GM19395 (cell line): ENCODE results near the gene TRIP10.
"Not testable (repeated sequence)": the region's sequence is repeated elsewhere in the genome, so short reads cannot be mapped to it uniquely, and the experiment has no call there.

Source experiments
- ATAC-seq: cut with Tn5 transposase; IDR thresholded peaks from one replicate; pipeline ENCODE4 v1.9.1; 2021; ENCODE audit warnings: mild to moderate bottlenecking, moderate library complexity; ENCODE audit not compliant: unreplicated experiment

The TRIP10 gene

GRCh38 chr19:6790194-6791128 lies 51.0 kb downstream of the TRIP10 start:
- no peak for ATAC-seq

- ATAC-seq, result no peak
Measured at GRCh38 chr19:6791237-6791636, 51.8 kb downstream of the TRIP10 start.

GRCh38 chr19:6793411-6793810 lies 53.9 kb downstream of the TRIP10 start:
- ATAC-seq, result no peak

GRCh38 chr19:6793973-6794372 lies 54.5 kb downstream of the TRIP10 start:
- no peak for ATAC-seq

GRCh38 chr19:6794686-6795431 lies 55.4 kb downstream of the TRIP10 start:
- no peak for ATAC-seq

GRCh38 chr19:6796278-6796677 lies 56.8 kb downstream of the TRIP10 start:
- ATAC-seq, result no peak

GRCh38 chr19:6797646-6798045 lies 58.2 kb downstream of the TRIP10 start:
- no peak for ATAC-seq

GRCh38 chr19:6800160-6800790 lies 60.8 kb downstream of the TRIP10 start:
- ATAC-seq, result not testable (repeated sequence)

GRCh38 chr19:6800991-6801484 lies 61.6 kb downstream of the TRIP10 start:
- ATAC-seq, result no peak
